GM12878 (cell line): ENCODE data around the gene NFATC1.

Source experiments
- CREM ChIP-seq: IDR thresholded peaks from 2 replicates; pipeline ENCODE4 v1.6.1; 2014; ENCODE audit warnings: antibody characterized with exemption, low read depth
- EZH2 ChIP-seq: IDR thresholded peaks from 2 replicates; pipeline ENCODE4 v1.6.1; 2012; ENCODE audit warnings: low read depth, mild to moderate bottlenecking, control low read depth, inconsistent platforms, low read length, borderline replicate concordance; ENCODE audit not compliant: control insufficient read depth
- HDGF ChIP-seq: fragments of 450-650 bp; IDR thresholded peaks from 2 replicates; pipeline ENCODE4 v1.6.1; 2016; ENCODE audit warnings: antibody characterized with exemption
- POLR2A ChIP-seq: IDR thresholded peaks from 2 replicates; pipeline ENCODE4 v1.6.1; 2011; ENCODE audit warnings: low read depth, mild to moderate bottlenecking, low read length
- POLR2AphosphoS5 ChIP-seq: IDR thresholded peaks from 2 replicates; pipeline ENCODE4 v1.6.1; 2011; ENCODE audit warnings: mild to moderate bottlenecking, low read length, inconsistent platforms
- POU2F2 ChIP-seq: IDR thresholded peaks from 3 replicates; pipeline ENCODE4 v1.6.1; 2011; ENCODE audit warnings: low read depth, mild to moderate bottlenecking, low read length, borderline replicate concordance
- SKIL ChIP-seq: fragments of 450-650 bp; IDR thresholded peaks from 2 replicates; pipeline ENCODE4 v1.6.1; 2017; ENCODE audit warnings: mild to moderate bottlenecking, low read depth, inconsistent platforms; ENCODE audit not compliant: poor library complexity, severe bottlenecking
- SREBF2 ChIP-seq: IDR thresholded peaks from 2 replicates; pipeline ENCODE4 v1.6.1; 2012; ENCODE audit warnings: mild to moderate bottlenecking, low read length
- SUZ12 ChIP-seq: fragments of 200-600 bp; sonication (generic); IDR thresholded peaks from one replicate; pipeline ENCODE4 v1.6.1; 2018; ENCODE audit warnings: antibody characterized with exemption, mild to moderate bottlenecking; ENCODE audit not compliant: unreplicated experiment
- ZBTB40 ChIP-seq: fragments of 450-650 bp; IDR thresholded peaks from 2 replicates; pipeline ENCODE4 v1.6.1; 2016; ENCODE audit warnings: mild to moderate bottlenecking, moderate library complexity, borderline replicate concordance
- ZNF274 ChIP-seq: IDR thresholded peaks from one replicate; pipeline ENCODE4 v1.8.0; 2011; ENCODE audit not compliant: insufficient read length, insufficient read depth
- TF ChIP-seq, protein P1 (sequence below), 3 experiments: IDR thresholded peaks in 2 of 3; conservative IDR thresholded peaks in 1 of 3; 2 replicates each; pipeline ENCODE4 v1.5.1; 2011; ENCODE audit warnings: low read depth in 3 of 3, low read length in 3 of 3, mild to moderate bottlenecking in 3 of 3, control low read depth in 2 of 3, moderate library complexity in 2 of 3, inconsistent platforms in 1 of 3, mixed read lengths in 1 of 3; ENCODE audit not compliant: control insufficient read depth in 2 of 3, insufficient read depth in 1 of 3; ENCODE audit errors: extremely low read depth in 1 of 3
- TF ChIP-seq, protein P2 (sequence below): IDR thresholded peaks from 2 replicates; pipeline ENCODE4 v1.6.1; 2012; ENCODE audit warnings: low read depth, low read length, improper control_type of control experiment

GRCh38 chr18:79429785-79430281 lies 34.1 kb downstream of the NFATC1 start:
- TF ChIP-seq, protein P1, sequence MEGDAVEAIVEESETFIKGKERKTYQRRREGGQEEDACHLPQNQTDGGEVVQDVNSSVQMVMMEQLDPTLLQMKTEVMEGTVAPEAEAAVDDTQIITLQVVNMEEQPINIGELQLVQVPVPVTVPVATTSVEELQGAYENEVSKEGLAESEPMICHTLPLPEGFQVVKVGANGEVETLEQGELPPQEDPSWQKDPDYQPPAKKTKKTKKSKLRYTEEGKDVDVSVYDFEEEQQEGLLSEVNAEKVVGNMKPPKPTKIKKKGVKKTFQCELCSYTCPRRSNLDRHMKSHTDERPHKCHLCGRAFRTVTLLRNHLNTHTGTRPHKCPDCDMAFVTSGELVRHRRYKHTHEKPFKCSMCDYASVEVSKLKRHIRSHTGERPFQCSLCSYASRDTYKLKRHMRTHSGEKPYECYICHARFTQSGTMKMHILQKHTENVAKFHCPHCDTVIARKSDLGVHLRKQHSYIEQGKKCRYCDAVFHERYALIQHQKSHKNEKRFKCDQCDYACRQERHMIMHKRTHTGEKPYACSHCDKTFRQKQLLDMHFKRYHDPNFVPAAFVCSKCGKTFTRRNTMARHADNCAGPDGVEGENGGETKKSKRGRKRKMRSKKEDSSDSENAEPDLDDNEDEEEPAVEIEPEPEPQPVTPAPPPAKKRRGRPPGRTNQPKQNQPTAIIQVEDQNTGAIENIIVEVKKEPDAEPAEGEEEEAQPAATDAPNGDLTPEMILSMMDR (IDR thresholded peaks at IDR 0.05 in 2 of 3, conservative IDR thresholded peaks at IDR 0.05 in 1 of 3; ENCODE audit: control insufficient read depth in 2 of 3, extremely low read depth in 1 of 3, insufficient read depth in 1 of 3, low read depth in 3 of 3, low read length in 3 of 3): no peak
- TF ChIP-seq POU2F2: no peak
- TF ChIP-seq ZBTB40: no peak
- no peak for TF ChIP-seq SREBF2
- TF ChIP-seq EZH2: no peak
- no peak for TF ChIP-seq POLR2A
- TF ChIP-seq POLR2AphosphoS5: no peak
- no peak for TF ChIP-seq SKIL
- TF ChIP-seq CREM: no peak
- TF ChIP-seq HDGF: no peak
- TF ChIP-seq SUZ12: no peak
- TF ChIP-seq, protein P2, sequence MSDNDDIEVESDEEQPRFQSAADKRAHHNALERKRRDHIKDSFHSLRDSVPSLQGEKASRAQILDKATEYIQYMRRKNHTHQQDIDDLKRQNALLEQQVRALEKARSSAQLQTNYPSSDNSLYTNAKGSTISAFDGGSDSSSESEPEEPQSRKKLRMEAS: no peak
- no peak for TF ChIP-seq ZNF274
